Fibroblast of lung (primary cell): ENCODE measurements around the gene PUS7.

ENCODE experiments used
- CTCF ChIP-seq, 2 donors: IDR thresholded peaks in 1 of 2; conservative IDR thresholded peaks in 1 of 2; 1 replicate in 1 of 2; 2 replicates in 1 of 2; pipeline ENCODE4 v1.5.1; 2011 to 2012; ENCODE audit warnings: low read length in 2 of 2, control low read depth in 1 of 2, inconsistent platforms in 1 of 2, low read depth in 1 of 2, mild to moderate bottlenecking in 1 of 2
- EZH2 ChIP-seq: IDR thresholded peaks from 2 replicates; pipeline ENCODE4 v1.5.1; 2012; ENCODE audit warnings: low read length, control low read depth, mild to moderate bottlenecking; ENCODE audit errors: missing control alignments

- TF ChIP-seq EZH2 (no peak), CTCF (conservative IDR thresholded peaks at IDR 0.05 in 1 of 2, IDR thresholded peaks at IDR 0.05 in 1 of 2; ENCODE audit: low read depth in 1 of 2, low read length in 2 of 2) (no peak)
Measured at GRCh38 chr7:105521027-105521716, 899 bp downstream of the PUS7 start.
